AG04450 (cell line): Measurements from ENCODE around the gene RIF1. TPM values are rescaled to one million over a fixed set of nuclear protein-coding genes. Genes with fewer than 3 reads are reported as not detected.

Experiments used
- CTCF ChIA-PET: fragments of 300-600, 350-600 bp; formaldehyde crosslinking; extraction: SDS; loops from one replicate; lab custom pipeline; 2022; ENCODE audit warnings: antibody characterized with exemption, inconsistent platforms; lab: Charles Lee
- POLR2A ChIA-PET: fragments of 350-600 bp; formaldehyde crosslinking; extraction: SDS; loops from one replicate; lab custom pipeline; 2021; ENCODE audit warnings: antibody characterized with exemption, inconsistent platforms; lab: Yijun Ruan, JAX
- DNase-seq: peaks from one replicate; pipeline ENCODE4 v3.0.0-alpha.2; 2011; ENCODE audit warnings: low read depth, low spot score
- H3K27ac ChIP-seq: one replicate; pipeline ENCODE4 v1.5.1; 2012; ENCODE audit warnings: low read depth, low read length, control low read depth
- H3K27me3 ChIP-seq: one replicate; pipeline ENCODE4 v1.6.0; 2012; ENCODE audit warnings: low read length; ENCODE audit not compliant: control insufficient read depth, insufficient read depth
- H3K4me3 ChIP-seq: 2 replicates; pipeline ENCODE4 v1.5.1; 2011; ENCODE audit warnings: mild to moderate bottlenecking, low read depth, low read length, control low read depth
- H3K9me3 ChIP-seq: 2 replicates; pipeline ENCODE4 v1.5.1; 2012; ENCODE audit warnings: low read length; ENCODE audit not compliant: control insufficient read depth, insufficient read depth
- polyA plus RNA-seq: library from polyadenylated mRNA; depleted of rRNA; stranded (reverse); fragments of >200 nt; gene quantifications from 2 replicates; pipeline ENCODE4 v1.2.3, GENCODE V29; 2011
- TF ChIP-seq, protein P1 (sequence below): IDR thresholded peaks from 2 replicates; pipeline ENCODE4 v1.5.1; 2011; ENCODE audit warnings: low read depth, low read length, control low read depth, inconsistent platforms

The RIF1 gene
- polyA plus RNA-seq, 1 experiment, result 15.0 TPM

DNA sequence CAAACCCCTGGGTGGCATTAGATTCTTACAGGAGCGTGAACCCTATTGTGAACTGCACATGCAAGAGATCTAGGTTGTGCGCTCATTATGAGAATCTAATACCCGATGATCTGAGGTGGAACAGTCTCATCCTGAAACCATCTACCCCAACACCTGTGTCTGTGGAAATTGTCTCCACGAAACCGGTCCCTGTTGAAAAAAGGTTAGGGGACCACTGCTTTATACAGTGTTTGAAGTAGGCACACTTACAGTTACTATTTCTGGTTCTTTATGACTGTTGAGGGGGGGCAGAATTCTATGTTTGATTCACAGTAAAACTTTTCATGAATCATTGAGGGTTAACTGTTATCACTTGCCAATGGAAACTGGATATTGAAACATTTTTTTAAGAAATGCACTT lies 72.0 kb downstream of the RIF1 start:
- DNase-seq, result no peak
- TF ChIP-seq, protein P1, sequence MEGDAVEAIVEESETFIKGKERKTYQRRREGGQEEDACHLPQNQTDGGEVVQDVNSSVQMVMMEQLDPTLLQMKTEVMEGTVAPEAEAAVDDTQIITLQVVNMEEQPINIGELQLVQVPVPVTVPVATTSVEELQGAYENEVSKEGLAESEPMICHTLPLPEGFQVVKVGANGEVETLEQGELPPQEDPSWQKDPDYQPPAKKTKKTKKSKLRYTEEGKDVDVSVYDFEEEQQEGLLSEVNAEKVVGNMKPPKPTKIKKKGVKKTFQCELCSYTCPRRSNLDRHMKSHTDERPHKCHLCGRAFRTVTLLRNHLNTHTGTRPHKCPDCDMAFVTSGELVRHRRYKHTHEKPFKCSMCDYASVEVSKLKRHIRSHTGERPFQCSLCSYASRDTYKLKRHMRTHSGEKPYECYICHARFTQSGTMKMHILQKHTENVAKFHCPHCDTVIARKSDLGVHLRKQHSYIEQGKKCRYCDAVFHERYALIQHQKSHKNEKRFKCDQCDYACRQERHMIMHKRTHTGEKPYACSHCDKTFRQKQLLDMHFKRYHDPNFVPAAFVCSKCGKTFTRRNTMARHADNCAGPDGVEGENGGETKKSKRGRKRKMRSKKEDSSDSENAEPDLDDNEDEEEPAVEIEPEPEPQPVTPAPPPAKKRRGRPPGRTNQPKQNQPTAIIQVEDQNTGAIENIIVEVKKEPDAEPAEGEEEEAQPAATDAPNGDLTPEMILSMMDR, result no peak
- CTCF ChIA-PET, result interaction anchor here (2.4 kb wide), 1 partner anchor 544 kb away, joined by 11 read pairs; no protein-coding TSS in a partner anchor
- H3K9me3 ChIP-seq, result no peaks in the 10 kb centered on the region
- no peak overlapping the region for H3K4me3 ChIP-seq
- POLR2A ChIA-PET, result no interaction called here
- H3K27me3 ChIP-seq, result no peaks in the 10 kb centered on the region
- H3K27ac ChIP-seq, result no peak overlapping the region

DNA sequence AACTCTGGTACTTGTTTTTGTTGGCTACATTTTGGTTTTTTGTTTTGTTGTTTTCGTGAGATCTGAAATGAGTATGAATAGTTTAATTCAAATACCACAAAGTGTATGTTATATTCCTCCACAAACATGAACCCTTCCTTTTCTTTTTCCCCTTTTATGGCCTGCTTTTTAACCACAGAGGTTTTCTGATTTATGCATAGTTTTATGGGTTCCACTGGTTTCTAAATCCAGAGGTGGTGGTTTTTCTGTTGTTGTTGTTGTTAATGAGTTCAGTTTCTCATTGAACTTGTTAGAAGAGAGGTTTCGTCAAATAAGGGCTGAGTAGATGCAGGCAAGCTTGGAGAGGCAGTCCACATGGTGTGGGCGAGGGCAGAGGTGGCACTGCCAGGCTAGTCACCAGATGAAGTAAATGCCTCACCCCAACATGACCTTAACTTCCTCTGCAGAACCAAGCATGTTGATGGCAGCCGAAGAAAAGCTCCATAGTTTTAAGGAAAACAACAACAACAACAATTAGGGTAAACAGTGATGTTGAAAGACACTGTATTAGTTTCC lies 72.5 kb downstream of the RIF1 start:
- Histone ChIP-seq H3K4me3 (no peak overlapping the region), H3K27me3 (no peaks in the 10 kb centered on the region), H3K27ac (no peak overlapping the region), H3K9me3 (no peaks in the 10 kb centered on the region)
- TF ChIP-seq, protein P1, result no peak
- CTCF ChIA-PET, result no interaction called here
- DNase-seq, result no peak
- POLR2A ChIA-PET, result no interaction called here

DNA sequence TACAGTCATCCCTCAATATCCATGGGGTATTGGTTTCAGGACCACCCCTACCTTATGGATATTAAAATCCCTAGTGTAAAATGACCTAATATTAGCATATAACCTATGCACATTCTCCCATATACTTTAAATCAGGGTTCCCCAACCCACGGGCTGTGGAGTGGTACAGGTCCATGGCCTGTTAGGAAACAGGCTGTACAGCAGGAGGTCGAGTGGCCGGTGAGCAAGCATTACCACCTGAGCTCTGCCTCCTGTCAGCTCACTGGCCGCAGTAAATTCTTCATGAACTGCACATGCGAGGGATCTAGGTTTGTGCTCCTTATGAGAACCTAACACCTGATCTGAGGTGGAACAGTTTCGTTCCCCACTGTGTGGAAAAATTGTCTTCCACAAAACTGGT lies 73.8 kb downstream of the RIF1 start:
- Histone ChIP-seq H3K4me3 (no peak overlapping the region), H3K27me3 (no peaks in the 10 kb centered on the region), H3K27ac (no peak overlapping the region), H3K9me3 (no peaks in the 10 kb centered on the region)
- TF ChIP-seq, protein P1, result no peak
- no peak for DNase-seq
- ChIA-PET CTCF (no interaction called here), POLR2A (no interaction called here)

DNA sequence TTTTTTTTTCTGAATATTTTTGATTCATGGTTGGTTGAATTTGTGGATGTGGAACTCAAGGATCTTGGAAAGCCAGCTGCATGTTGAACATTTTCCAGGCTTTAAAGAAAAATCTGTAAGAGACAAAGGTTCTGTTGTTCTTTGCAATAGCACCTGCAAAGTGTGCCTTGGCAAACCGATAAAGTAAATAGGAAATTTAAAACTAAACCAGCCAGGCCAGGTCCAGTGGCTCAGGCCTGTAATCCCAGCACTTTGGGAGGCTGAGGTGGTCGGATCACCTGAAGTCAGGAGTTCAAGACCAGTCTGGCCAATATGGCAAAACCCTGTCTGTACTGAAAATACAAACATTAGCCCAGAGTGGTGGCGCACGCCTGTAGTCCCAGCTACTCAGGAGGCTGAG lies 74.4 kb downstream of the RIF1 start:
- ChIA-PET CTCF (no interaction called here), POLR2A (no interaction called here)
- H3K27me3 ChIP-seq, result no peaks in the 10 kb centered on the region
- no peaks in the 10 kb centered on the region for H3K9me3 ChIP-seq
- TF ChIP-seq, protein P1, result no peak
- DNase-seq, result no peak
- no peak overlapping the region for H3K27ac ChIP-seq
- H3K4me3 ChIP-seq, result no peak overlapping the region

DNA sequence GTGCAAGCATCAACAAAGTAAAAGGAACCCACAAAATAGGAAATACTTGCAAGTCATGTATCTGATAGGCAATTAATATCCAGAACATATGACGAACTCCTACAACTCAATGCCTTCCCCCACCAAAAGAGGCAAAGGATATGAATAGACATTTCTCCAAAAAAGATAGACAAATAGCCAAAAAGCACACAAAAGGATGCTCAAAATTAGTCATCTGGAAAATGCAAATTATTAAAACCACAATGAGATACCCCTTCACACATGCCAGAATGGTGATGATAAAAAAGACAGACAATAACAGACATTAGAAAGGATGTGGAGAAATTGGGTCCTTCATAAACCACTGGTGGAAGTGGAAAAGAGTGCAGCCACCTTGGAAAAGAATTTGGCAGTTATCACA lies 76.4 kb downstream of the RIF1 start:
- Histone ChIP-seq H3K27me3 (no peaks in the 10 kb centered on the region), H3K4me3 (no peak overlapping the region), H3K27ac (no peak overlapping the region), H3K9me3 (no peaks in the 10 kb centered on the region)
- POLR2A ChIA-PET, result no interaction called here
- DNase-seq, result no peak
- TF ChIP-seq, protein P1, result no peak
- CTCF ChIA-PET, result no interaction called here
